Measurements from ENCODE around the gene TUBG2.
A peak's percentile ranks its signal among the peaks of the same experiment; 100 is the strongest.

GRCh38 chr17:42673885-42674754, 15.0 kb downstream of the TUBG2 start:
- TF ChIP-seq CTCF (IDR thresholded peaks at IDR 0.05) = peak in 4 of 6 experiments; percentile 9 to 45 (median 31)
- no peak for TF ChIP-seq POLR2A (IDR thresholded peaks at IDR 0.05)

All from adrenal gland (tissue), 5 donors.